ENCODE results near the gene USP32.
"Not testable (repeated sequence)": the region's sequence is repeated elsewhere in the genome, so short reads cannot be mapped to it uniquely, and the experiment has no call there.

Gene USP32

DNA sequence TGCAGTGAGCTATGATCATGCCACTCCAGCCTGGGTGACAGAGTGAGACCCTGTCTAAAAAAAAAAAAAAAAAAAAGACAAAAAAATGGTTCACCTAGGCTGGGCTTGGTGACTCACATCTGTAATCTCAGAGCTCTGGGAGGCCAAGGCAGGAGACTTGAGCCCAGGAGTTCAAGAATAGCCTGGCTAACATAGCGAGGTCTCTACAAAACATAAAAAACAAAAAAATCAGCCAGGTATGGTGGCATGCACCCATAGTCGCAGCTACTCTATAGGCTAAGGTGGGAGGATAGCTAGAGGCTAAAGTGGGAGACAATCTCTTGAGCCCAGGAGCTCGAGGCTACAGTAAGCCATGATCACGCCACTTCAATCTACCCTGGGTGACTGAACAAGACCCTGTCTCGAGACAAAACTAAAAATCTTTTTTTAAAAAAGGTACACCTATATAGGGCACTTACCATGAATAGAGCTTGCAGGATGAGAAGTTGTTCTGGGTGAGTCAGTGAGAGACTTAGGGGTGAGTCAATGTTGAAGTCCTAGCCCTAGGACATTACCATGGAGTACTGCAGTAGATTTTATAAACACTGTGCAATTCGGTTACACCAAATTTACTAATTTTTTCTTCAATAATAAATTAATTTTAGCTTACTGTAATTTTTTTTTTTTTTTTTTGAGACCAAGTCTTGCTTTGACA, 19.0 kb downstream of the USP32 start:
- DNase-seq (ENCODE audit: low read depth), result no peak

DNA sequence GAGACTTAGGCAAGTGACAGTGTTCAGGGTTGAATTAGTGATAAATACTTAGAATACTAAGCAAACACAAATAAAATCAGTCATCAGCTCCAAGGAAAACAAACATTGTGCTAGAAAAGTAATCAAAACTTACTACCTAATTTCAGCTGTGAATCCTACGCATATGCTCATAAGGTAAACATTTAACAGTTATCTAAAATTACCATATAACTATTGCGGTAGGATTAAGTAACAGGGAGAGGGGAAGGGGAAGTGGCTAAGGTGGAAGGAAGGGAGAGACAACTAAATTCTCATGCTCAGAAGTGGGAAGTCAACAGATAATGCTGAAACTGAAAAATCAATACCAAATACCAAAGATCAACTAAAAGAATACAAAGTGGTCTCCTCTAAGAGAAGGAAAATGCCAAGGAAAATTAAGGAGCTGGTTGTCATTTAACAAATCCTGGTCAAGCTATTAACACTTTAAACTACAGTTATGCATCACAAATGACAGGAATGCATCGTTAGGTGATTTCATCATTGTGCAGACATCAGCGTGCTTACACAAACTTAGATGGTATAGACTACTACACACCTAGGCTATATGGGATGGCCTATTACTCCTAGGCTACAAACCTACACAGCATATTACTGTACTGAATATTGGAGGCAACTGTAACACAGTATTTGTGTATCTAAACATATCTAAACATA, 20.0 kb downstream of the USP32 start:
- DNase-seq (ENCODE audit: low read depth), result no peak

- DNase-seq (ENCODE audit: low read depth), result no peak
Observed at GRCh38 chr17:60371416-60371815, 20.5 kb downstream of the USP32 start.

- DNase-seq (ENCODE audit: low read depth), result no peak
Observed at GRCh38 chr17:60369727-60370126, 22.2 kb downstream of the USP32 start.

DNA sequence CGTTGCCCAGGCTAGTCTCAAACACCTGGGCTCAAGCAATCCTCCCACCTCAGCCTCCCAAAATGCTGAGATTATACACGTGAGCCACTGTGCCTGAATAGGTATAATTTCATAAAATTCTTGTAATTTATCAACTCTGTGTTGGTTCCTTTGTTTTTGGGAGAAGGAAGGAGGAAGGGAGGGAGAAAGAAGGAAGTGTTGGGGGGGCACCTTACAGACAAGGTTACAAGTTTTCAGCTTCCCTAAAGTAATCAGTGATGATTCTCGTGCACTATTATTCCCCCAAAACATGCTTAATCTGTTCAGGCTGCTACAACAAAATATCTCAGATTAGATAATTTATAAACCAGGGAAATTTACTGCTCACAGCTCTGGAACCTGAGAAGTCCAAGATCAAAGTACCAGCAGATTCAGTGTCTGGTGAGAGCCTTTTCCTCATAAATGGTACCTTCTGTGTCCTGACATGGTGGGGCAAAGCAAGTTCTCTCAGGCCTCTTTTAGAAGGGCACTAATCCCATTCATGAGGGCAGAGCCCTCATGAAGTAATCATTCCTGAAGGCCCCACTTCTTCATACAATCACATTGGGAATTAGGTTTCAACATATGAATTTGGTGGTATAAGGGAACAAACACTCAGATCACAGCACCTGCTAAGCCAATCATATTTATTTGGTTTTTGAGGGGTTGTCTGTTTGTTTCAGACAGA, 28.1 kb downstream of the USP32 start:
- no peak for DNase-seq (ENCODE audit: low read depth)

- no peak for DNase-seq (ENCODE audit: low read depth)
Observed at GRCh38 chr17:60362329-60362728, 29.6 kb downstream of the USP32 start.

DNA sequence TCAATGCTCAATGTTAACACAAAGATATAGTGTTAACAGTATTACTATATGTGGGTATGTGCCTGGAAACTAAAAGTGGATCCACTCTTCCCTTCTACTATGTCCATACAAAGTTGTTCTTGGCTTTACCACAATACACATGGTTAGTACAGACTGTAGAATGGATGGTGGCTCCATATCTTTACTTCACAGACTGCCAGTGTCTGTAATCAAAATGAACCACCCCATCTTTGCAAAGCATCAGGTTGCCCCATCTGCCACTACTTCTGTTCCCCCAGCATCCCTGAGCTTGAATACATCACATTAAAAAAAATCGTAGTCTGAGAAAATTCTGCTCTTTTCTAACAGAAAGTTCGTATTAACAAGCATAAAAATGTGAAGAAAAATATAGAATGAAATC, 30.0 kb downstream of the USP32 start:
- no peak for DNase-seq (ENCODE audit: low read depth)

- no peak for DNase-seq (ENCODE audit: low read depth)
Observed at GRCh38 chr17:60359415-60359814, 32.5 kb downstream of the USP32 start.

DNA sequence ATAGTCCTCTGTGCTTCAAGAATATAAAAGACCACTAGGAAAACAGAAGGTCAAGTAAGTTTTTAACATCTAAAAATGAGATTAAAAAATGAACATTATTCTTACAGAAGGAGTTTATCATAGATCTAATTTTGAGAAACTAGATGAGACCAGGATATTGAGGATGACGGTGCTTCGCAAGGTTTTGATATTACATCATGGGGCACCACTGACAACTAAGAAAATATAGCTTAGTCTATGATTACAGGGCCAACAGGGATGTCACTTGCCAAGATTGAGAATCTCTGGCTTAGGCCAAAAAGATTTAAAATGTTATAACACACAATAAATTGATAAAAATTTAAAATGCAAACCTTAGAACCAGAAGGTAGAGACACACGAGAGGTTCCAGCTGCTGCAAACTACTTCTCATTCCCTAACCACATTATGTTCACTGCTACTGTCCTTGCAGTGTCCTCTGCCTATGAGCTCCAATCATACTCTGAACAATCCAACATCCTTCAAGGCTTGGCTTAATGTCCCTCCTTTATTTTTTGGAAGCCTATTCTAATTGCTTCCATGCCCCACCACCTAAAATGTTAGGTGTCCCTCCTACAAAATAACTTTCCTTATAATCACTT, 33.2 kb downstream of the USP32 start:
- DNase-seq (ENCODE audit: low read depth), result no peak

DNA sequence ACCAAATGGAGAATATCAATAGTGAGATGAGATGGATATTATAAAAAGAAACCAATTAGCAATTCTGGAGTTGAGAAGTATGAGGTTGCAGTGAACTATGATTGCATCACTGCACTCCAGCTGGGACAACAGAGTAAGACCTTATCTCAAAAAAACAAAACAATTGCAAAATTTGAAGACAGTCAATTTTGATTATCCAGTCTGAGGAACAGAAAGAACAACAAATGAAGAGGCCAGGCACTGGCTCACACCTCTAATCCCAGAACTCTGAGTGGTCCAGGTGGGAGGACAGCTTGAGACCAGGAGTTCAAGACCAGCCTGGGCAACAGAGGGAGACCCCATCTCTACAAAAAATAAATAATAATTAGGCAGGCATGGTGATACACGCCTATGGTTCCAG, 35.0 kb downstream of the USP32 start:
- DNase-seq (ENCODE audit: low read depth), result no peak

DNA sequence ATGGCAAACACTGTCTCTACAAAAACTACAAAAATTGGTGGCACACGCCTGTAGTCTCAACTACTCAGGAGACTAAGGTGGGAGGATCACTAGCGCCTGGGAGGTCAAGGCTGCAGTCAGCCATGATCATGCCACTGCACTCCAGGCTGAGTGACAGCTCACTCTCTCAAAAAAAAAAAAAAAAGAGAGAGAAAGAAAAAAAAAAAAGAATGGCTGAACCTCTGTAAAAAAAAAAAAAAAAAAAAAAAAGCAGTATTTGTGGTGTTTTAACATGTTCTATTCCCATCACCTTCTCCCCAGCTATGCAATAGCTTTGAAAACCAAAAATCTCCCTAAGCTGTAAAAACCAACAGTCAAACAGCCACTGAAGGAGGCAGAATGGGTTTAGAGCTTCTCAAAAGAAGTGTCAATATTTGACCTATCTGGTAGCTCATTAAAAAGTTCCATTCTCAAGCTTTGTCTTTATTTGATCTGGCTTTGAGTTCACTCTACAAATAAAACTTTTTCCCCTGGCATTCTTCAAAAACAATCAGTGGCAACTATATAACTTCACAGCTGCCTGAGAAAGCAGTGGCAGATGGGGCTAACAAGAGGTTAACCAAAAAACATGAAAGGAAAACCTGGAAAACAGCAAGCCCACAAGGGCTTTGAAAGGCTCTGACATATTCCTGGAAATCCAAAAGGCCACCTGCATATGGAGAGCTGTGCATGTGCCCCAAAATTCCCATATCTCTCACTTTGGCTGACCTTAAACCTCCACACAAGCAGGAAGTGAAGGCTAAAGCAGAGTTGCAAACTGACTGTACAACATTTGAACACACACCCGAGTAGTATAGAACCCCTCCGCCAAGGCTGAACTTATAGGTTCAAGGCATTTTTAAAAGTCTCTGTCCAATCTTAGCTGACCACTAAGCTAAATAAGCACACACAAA, 36.0 kb downstream of the USP32 start:
- DNase-seq (ENCODE audit: low read depth), result no peak

GRCh38 chr17:60354223-60354622, 37.7 kb downstream of the USP32 start:
- DNase-seq (ENCODE audit: low read depth), result no peak

- no peak for DNase-seq (ENCODE audit: low read depth)
Observed at GRCh38 chr17:60353773-60354172, 38.2 kb downstream of the USP32 start.

GRCh38 chr17:60352569-60352968, 39.4 kb downstream of the USP32 start:
- no peak for DNase-seq (ENCODE audit: low read depth)

DNA sequence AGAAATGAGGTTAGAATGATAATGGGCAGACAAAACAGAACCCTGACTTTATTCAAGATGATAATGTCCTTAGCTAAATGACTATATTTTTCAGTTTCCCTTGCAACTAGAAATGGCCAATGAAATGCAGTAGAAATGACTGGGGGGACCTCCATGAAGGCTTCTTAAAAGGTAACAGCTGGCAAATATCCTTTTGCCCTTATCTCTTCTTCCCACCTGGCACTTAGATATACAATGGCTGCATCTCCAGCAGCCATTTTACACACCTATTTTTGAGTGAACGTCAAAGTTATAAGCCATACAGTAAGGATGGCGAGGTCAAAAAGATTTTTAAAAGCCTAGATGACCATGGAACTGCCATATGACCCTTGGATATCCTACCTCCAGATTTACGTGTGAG, 39.9 kb downstream of the USP32 start:
- DNase-seq (ENCODE audit: low read depth), result no peak

DNA sequence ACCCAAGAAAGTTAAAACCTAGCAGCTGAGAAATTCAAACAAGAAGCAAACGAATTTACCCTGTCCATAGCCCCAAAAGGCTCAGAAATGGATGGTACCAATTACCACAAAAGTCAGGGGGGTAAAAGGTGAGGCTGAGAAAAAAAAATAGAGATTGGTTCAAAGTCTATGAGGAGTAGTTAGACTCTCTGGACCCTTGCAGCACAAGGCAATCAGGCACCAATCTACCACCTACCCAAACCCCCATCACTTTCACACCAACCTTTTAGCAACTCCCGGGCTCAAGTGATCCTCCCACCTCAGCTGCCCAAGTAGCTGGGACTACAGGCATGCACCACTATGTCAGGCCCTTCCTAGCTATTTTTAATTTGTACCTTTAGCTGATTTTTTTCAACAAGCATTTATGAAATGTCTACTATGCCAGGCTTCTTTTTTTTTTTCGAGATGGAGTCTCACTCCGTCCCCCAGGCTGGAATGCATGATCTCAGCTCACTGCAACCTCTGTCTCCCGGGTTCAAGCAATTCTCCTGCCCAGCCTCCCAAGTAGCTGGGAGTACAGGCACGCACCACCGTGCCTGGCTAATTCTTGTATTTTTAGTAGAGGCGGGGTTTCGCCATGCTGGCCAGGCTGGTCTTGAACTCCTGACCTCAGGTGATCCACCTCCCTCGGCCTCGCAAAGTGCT, 40.8 kb downstream of the USP32 start:
- DNase-seq (ENCODE audit: low read depth), result no peak

DNA sequence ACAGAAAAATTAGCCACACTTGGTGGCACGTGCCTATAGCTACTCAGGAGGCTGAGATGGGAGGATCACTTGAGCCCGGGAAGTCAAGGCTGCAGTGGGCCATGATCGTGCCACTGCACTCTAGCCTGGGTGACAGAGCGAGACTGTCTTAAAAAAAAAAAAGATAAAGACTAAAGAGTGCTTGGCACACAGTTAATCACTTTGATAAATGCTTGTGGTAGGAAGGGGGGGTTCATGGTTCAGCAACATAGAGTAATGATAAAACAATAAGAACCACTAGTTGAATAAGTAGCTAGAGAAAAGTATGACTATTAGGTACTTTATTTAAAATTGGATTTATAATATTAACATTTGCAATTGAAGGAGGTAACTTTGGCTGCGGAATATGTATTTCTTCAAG, 43.3 kb downstream of the USP32 start:
- DNase-seq (ENCODE audit: low read depth), result no peak

DNA sequence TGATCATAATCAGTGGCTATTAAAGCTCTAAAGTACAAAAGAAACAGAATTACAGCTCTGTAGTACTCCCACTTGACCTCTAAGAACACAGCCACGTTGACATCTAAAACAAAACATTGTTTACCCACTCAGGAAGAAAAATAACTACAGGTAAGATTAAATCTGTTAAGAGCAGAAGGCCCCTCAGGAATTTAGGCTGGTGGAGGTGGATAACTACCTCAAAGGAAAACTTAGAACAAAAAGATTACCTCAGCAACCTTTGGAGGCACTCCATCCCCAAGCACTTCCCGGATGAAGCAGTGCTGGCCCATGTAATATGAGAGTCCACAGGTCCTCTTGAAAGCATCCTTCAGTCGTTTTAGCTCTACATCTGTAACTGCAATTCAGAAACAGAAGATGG, 46.7 kb downstream of the USP32 start:
- no peak for DNase-seq (ENCODE audit: low read depth)

- not testable (repeated sequence) for DNase-seq (ENCODE audit: low read depth)
Observed at GRCh38 chr17:60342492-60342891, 49.4 kb downstream of the USP32 start.

- no peak for DNase-seq (ENCODE audit: low read depth)
Observed at GRCh38 chr17:60335289-60335688, 56.6 kb downstream of the USP32 start.

DNA sequence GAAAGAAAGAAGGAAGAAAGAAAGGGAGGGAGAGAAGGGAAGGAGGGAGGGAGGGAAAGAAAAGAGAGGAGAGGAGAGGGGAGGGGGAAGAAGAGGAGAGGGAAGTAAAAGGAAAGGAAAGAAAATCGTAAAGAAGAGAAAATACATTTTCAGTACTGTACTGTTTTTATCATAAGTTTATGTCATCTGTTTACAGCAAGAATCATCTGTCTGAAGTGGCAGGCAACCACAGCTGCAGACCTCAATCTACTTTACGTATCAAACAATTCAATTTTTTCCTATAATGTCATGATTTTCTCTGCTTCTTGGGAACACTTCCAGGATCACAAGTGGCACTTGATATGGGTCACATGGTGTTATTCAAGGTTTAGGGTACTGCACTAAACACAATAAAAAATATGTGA, 58.3 kb downstream of the USP32 start:
- no peak for DNase-seq (ENCODE audit: low read depth)

All from T follicular helper cell (primary cell).